Retinal pigment epithelial cell (primary cell): Measurements from ENCODE around the gene FUT7.

Source experiments
- DNase-seq: peaks from one replicate; pipeline ENCODE4 v3.0.0-alpha.2; 2010; ENCODE audit warnings: low read depth
- H3K4me3 ChIP-seq: 2 replicates; pipeline ENCODE4 v1.5.1; 2011; ENCODE audit warnings: mild to moderate bottlenecking, low read length, control low read depth, moderate library complexity
- TF ChIP-seq, protein P1 (sequence below): conservative IDR thresholded peaks from 2 replicates; pipeline ENCODE4 v1.5.1; 2011; ENCODE audit warnings: low read depth, low read length, control low read depth, inconsistent platforms

FUT7 gene

DNA sequence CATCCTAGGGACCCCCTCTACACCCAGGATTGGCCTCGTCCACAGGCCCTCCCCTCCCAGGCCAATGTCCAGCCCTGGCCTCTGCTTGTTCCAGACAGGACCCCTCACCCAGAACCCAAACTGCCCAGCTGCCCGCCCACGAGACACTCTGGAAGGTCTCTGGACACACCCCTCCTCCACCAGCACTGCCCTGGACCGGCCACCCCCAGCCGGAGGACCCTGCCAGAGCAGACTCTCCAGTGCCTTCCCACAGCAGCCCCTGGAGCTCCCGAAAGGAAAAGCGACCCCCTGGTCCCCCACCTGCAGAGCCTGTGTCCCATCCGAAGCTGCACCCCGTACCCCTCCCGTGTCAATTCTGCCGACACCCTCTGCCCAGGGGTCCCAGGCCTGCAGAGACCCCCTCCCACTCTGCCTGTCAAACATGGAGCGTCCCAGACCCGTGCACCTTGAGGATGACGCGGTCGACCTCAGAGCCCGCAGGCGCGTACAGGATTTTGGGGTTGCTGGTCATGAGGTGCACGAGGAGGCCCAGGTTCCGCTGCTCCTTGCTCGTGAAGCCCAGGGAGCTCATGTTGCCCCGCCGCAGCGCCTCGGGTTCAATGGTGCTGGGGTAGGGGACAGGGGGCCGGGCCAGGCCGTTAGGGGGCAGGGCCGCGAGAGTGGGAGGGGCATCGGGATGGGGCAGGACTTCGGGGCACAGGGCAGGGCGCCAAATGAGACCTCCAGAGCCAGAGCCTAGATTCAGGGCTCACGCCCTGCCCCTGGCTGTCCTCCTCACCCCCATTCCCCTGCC, 11.8 kb downstream of the FUT7 start:
- TF ChIP-seq, protein P1, sequence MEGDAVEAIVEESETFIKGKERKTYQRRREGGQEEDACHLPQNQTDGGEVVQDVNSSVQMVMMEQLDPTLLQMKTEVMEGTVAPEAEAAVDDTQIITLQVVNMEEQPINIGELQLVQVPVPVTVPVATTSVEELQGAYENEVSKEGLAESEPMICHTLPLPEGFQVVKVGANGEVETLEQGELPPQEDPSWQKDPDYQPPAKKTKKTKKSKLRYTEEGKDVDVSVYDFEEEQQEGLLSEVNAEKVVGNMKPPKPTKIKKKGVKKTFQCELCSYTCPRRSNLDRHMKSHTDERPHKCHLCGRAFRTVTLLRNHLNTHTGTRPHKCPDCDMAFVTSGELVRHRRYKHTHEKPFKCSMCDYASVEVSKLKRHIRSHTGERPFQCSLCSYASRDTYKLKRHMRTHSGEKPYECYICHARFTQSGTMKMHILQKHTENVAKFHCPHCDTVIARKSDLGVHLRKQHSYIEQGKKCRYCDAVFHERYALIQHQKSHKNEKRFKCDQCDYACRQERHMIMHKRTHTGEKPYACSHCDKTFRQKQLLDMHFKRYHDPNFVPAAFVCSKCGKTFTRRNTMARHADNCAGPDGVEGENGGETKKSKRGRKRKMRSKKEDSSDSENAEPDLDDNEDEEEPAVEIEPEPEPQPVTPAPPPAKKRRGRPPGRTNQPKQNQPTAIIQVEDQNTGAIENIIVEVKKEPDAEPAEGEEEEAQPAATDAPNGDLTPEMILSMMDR = no peak
- no peak for DNase-seq
- H3K4me3 ChIP-seq = no peak overlapping the region

DNA sequence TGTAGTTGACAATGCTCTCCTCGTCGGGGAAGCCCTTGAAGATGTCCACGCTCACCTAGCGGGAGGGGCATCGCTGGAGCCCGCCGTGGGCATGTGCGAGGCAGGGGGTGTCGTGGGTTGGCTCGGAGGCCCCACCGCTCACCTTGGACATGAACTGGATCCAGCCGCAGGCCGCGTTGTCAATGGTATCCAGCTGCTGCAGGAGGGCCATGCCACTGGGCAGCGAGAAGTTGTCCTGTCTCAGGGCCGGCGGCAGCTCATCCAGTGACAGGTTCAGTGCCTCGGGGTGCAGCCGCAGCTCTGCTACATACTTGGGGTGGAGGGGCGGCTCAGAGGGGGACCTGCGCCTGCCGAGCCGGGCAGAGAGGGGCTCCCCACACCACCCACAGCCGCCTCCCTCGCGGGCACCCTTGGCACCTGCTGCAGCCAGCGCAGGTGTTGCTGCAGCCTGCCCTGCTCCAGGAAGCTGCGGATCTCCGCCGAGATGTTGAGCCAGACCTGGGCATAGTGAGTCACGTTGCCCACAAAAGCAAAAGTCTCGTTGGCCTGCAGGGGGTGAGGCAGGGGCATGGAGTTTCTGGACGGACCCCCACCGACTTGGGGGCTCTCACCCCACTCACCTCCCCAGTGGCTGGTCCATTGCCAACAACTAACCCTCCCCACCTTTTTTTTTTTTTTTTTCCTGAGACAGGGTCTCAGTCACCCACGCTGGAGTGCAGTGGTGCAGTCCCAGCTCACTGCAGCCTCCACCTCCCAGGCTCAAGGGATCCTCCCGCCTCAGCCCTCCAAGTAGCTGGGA, 12.9 kb downstream of the FUT7 start:
- TF ChIP-seq, protein P1 = no peak
- no peak overlapping the region for H3K4me3 ChIP-seq
- DNase-seq = no peak

GRCh38 chr9:137017791-137018497, 13.9 kb downstream of the FUT7 start:
- no peak overlapping the region for H3K4me3 ChIP-seq
- no peak for DNase-seq
- TF ChIP-seq, protein P1 = no peak

- TF ChIP-seq, protein P1 = no peak
- H3K4me3 ChIP-seq = no peak overlapping the region
- no peak for DNase-seq
Measured at GRCh38 chr9:137017071-137017470, 14.8 kb downstream of the FUT7 start.

- TF ChIP-seq, protein P1 = no peak
- DNase-seq = no peak
- no peak overlapping the region for H3K4me3 ChIP-seq
Measured at GRCh38 chr9:137016436-137016835, 15.5 kb downstream of the FUT7 start.

DNA sequence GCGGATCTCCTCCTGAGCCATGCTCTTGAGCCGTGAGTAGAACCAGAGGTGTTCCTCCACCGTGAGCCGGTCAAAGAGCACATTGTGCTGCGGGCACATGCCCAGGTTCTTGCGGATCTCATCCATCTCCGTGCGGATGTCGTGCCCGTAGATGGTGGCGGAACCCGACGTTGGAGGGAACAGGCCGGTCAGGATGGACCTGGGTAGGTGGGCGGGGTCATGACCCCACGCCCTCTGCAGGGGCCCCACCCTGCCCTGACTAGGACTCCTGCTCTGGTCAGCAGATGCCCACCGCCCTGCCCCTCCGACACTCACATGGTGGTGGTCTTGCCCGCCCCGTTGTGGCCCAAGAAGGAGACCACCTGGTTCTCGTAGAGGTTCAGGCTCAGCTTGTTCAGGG, 15.9 kb downstream of the FUT7 start:
- H3K4me3 ChIP-seq = no peak overlapping the region
- TF ChIP-seq, protein P1 = no peak
- DNase-seq = no peak
